PC-9 (cell line): ENCODE results near the gene ZNRD2. TPM values are rescaled to one million over a fixed set of nuclear protein-coding genes. Genes with fewer than 3 reads are reported as not detected.

Experiments used
- BruUV-seq: library from RNA; stranded (reverse); fragments of 400-500 nt; replicated peaks from 2 replicates; lab custom pipeline; 2021; lab: Mats Ljungman, UMichigan
- CTCF ChIA-PET: fragments of 300-600 bp; sonication (Branson Sonifier 250); formaldehyde crosslinking; loops from one replicate; lab custom pipeline; 2022; ENCODE audit warnings: antibody characterized with exemption; lab: Charles Lee
- POLR2A ChIA-PET: fragments of 300-600 bp; sonication (Branson Sonifier 250); formaldehyde crosslinking; loops from one replicate; lab custom pipeline; 2022; ENCODE audit warnings: antibody characterized with exemption; ENCODE audit not compliant: unreplicated experiment; lab: Charles Lee
- DNase-seq, 2 experiments: peaks; one replicate each; pipeline versions ENCODE4 v3.0.0 to v3.0.0-alpha.2; 2015 to 2022; ENCODE audit warnings: mixed read lengths in 1 of 2
- H2AFZ ChIP-seq: fragments of 200-600 bp; sonication (generic); 2 replicates; pipeline ENCODE4 v1.8.1; 2017; ENCODE audit warnings: antibody characterized with exemption
- H3F3A ChIP-seq: fragments of 200-600 bp; sonication (generic); 2 replicates; pipeline ENCODE4 v1.8.1; 2017; ENCODE audit warnings: antibody characterized with exemption, mild to moderate bottlenecking, low read depth; ENCODE audit not compliant: insufficient read depth
- H3K27ac ChIP-seq: fragments of 200-600 bp; sonication (generic); 2 replicates; pipeline ENCODE4 v1.6.1; 2016; ENCODE audit warnings: mixed run types
- H3K27me3 ChIP-seq: fragments of 200-600 bp; sonication (generic); 2 replicates; pipeline ENCODE4 v1.6.1; 2016; ENCODE audit warnings: low read depth, mixed run types; ENCODE audit not compliant: insufficient read depth
- H3K36me3 ChIP-seq: fragments of 200-600 bp; sonication (generic); 2 replicates; pipeline ENCODE4 v1.6.1; 2016; ENCODE audit warnings: low read depth, mixed run types
- H3K4me1 ChIP-seq: fragments of 200-600 bp; sonication (generic); replicated peaks from 2 replicates; pipeline ENCODE4 v1.6.1; 2016; ENCODE audit warnings: mixed run types; ENCODE audit not compliant: insufficient read depth
- H3K4me2 ChIP-seq: fragments of 200-600 bp; sonication (generic); 2 replicates; pipeline ENCODE4 v1.6.1; 2017; ENCODE audit warnings: mixed run types
- H3K4me3 ChIP-seq: fragments of 200-600 bp; sonication (generic); 2 replicates; pipeline ENCODE4 v1.6.1; 2016; ENCODE audit warnings: mixed run types
- H3K79me2 ChIP-seq: fragments of 200-600 bp; sonication (generic); 2 replicates; pipeline ENCODE4 v1.6.1; 2017; ENCODE audit warnings: low read depth, mixed run types
- H3K9me2 ChIP-seq: fragments of 200-600 bp; sonication (generic); 2 replicates; pipeline ENCODE4 v1.8.1; 2017; ENCODE audit warnings: mild to moderate bottlenecking; ENCODE audit not compliant: insufficient read depth
- H3K9me3 ChIP-seq: fragments of 200-600 bp; sonication (generic); 2 replicates; pipeline ENCODE4 v1.8.1; 2016; ENCODE audit warnings: low read depth; ENCODE audit not compliant: insufficient read depth
- H4K20me1 ChIP-seq: fragments of 200-600 bp; sonication (generic); 2 replicates; pipeline ENCODE4 v1.8.1; 2017; ENCODE audit not compliant: insufficient read depth
- CTCF ChIP-seq: fragments of 200-600 bp; sonication (generic); conservative IDR thresholded peaks from 2 replicates; pipeline ENCODE4 v1.6.1; 2017; ENCODE audit warnings: mixed run types, antibody characterized with exemption, mild to moderate bottlenecking, moderate library complexity
- EZH2 ChIP-seq: fragments of 200-600 bp; sonication (generic); IDR thresholded peaks from 2 replicates; pipeline ENCODE4 v1.8.0; 2017; ENCODE audit warnings: antibody characterized with exemption, low read depth
- intact Hi-C: fragments of 100-400 bp; cut with micrococcal nuclease; formaldehyde crosslinking; loops from one replicate; pipeline ENCODE4 v1.10.0; 2022; ENCODE audit not compliant: unreplicated experiment
- total RNA-seq: library from RNA; stranded (reverse); gene quantifications from 2 replicates; pipeline ENCODE4 v1.2.3, GENCODE V29; 2021

The ZNRD2 gene
- total RNA-seq, 1 experiment from 2014 or later: 51.4 TPM

- peaks cover 16% of the 10 kb centered on the region; the same call in 1 of the 2 replicates for H3K4me1 ChIP-seq
- peaks cover 44% of the 10 kb centered on the region for H3K79me2 ChIP-seq
- TF ChIP-seq CTCF (no peak), EZH2 (no peak)
- no peaks in the 10 kb centered on the region for H3K36me3 ChIP-seq
- intact Hi-C loops: no loop called here
- no peak overlapping the region for H3K27ac ChIP-seq
- peaks cover 8% of the 10 kb centered on the region; the same call in 1 of the 2 replicates for H4K20me1 ChIP-seq
- no peaks in the 10 kb centered on the region for H3K9me2 ChIP-seq
- no peak overlapping the region for H3K4me3 ChIP-seq
- H3K4me2 ChIP-seq: no peak overlapping the region
- H3F3A ChIP-seq: peaks cover 16% of the 10 kb centered on the region
- H3K9me3 ChIP-seq: no peaks in the 10 kb centered on the region
- H2AFZ ChIP-seq: no peak overlapping the region
- DNase-seq: no peak
- no peaks in the 10 kb centered on the region for H3K27me3 ChIP-seq
- no TSS peak for BruUV-seq
- ChIA-PET POLR2A (no interaction called here), CTCF (no interaction called here)
These were observed 40.1 kb downstream of the ZNRD2 start for GRCh38 chr11:65610404-65610803.

GRCh38 chr11:65611028-65611757 is 40.9 kb downstream of the ZNRD2 start:
- H3K4me1 ChIP-seq: peaks cover 16% of the 10 kb centered on the region; the same call in 1 of the 2 replicates
- ChIA-PET POLR2A (no interaction called here), CTCF (no interaction called here)
- H3K36me3 ChIP-seq: no peaks in the 10 kb centered on the region
- H3K27me3 ChIP-seq: no peaks in the 10 kb centered on the region
- no TSS peak for BruUV-seq
- peaks cover 8% of the 10 kb centered on the region; the same call in 1 of the 2 replicates for H4K20me1 ChIP-seq
- H3K27ac ChIP-seq: no peak overlapping the region
- H3K4me3 ChIP-seq: no peak overlapping the region
- no peak for DNase-seq
- no peak overlapping the region for H3K4me2 ChIP-seq
- peaks cover 46% of the 10 kb centered on the region for H3K79me2 ChIP-seq
- no peak overlapping the region for H2AFZ ChIP-seq
- intact Hi-C loops: no loop called here
- H3K9me2 ChIP-seq: no peaks in the 10 kb centered on the region
- TF ChIP-seq CTCF: no peak
- TF ChIP-seq EZH2: no peak
- H3F3A ChIP-seq: peaks cover 16% of the 10 kb centered on the region
- no peaks in the 10 kb centered on the region for H3K9me3 ChIP-seq

GRCh38 chr11:65611758-65612603 is 41.7 kb downstream of the ZNRD2 start:
- Histone ChIP-seq H3K9me3 (no peaks in the 10 kb centered on the region), H3K36me3 (no peaks in the 10 kb centered on the region), H3F3A (peaks cover 21% of the 10 kb centered on the region), H3K4me2 (peak overlapping the region; percentile 80), H3K79me2 (peaks cover 54% of the 10 kb centered on the region), H2AFZ (no peak overlapping the region), H3K4me3 (no peak overlapping the region; the same call in 1 of the 2 replicates), H3K27me3 (no peaks in the 10 kb centered on the region), H3K4me1 (peaks cover 21% of the 10 kb centered on the region; the same call in 1 of the 2 replicates), H4K20me1 (peaks cover 15% of the 10 kb centered on the region), H3K27ac (no peak overlapping the region), H3K9me2 (no peaks in the 10 kb centered on the region)
- ChIA-PET CTCF (no interaction called here), POLR2A (interaction anchor here (0.5 kb wide), 1 partner anchor 103 kb away, joined by 3 read pairs; no protein-coding TSS in a partner anchor)
- BruUV-seq: no TSS peak
- TF ChIP-seq EZH2: no peak
- TF ChIP-seq CTCF: no peak
- DNase-seq: no peak
- intact Hi-C loops: no loop called here
